ENCODE data around the gene PPM1D.
"Not testable (repeated sequence)": the region's sequence is repeated elsewhere in the genome, so short reads cannot be mapped to it uniquely, and the experiment has no call there.

GRCh38 chr17:60594170-60594569 is 5.8 kb upstream of the PPM1D start:
- TF ChIP-seq POLR2A, CTCF (IDR thresholded peaks at IDR 0.05): not testable (repeated sequence)
